Lower leg skin (tissue), 4 donors: ENCODE results near the gene UBE2D4. TPM values are rescaled to one million over a fixed set of nuclear protein-coding genes. Genes with fewer than 3 reads are reported as not detected.

Experiments
- DNase-seq, 2 donors: peaks; one replicate each; pipeline ENCODE4 v3.0.0-alpha.2; 2019; ENCODE audit warnings: low spot score in 2 of 2
- H3K4me3 ChIP-seq: fragments of 200-600 bp; sonication (generic); 2 replicates; pipeline ENCODE4 v1.5.1; 2017; ENCODE audit warnings: mild to moderate bottlenecking, low read depth; ENCODE audit not compliant: poor library complexity, severe bottlenecking
- CTCF ChIP-seq, 3 donors: fragments of 450-650 bp; IDR thresholded peaks; one replicate each; pipeline ENCODE4 v1.5.1; 2016; ENCODE audit warnings: antibody characterized with exemption in 3 of 3, mild to moderate bottlenecking in 3 of 3, moderate library complexity in 2 of 3
- POLR2A ChIP-seq, 2 donors: fragments of 450-650 bp; IDR thresholded peaks; one replicate each; pipeline ENCODE4 v1.6.1; 2016 to 2017; ENCODE audit warnings: antibody characterized with exemption in 2 of 2, mild to moderate bottlenecking in 1 of 2, moderate library complexity in 1 of 2
- WGBS, 2 donors: methylation state at CpG; one replicate each; pipeline ENCODE4 v1.1.5; 2018; 5-methylcytosine and 5-hydroxymethylcytosine counted together
- intact Hi-C: fragments of 100-400 bp; cut with DNase I; formaldehyde crosslinking; loops from one replicate; pipeline ENCODE4 v1.15.0; 2023; ENCODE audit warnings: low total_unique reads
- total RNA-seq, 4 donors: library from RNA; depleted of rRNA; stranded (reverse); fragments of >200 nt; gene quantifications; one replicate each; pipeline ENCODE4 v1.1.0, GENCODE V29; 2016

The UBE2D4 gene
- total RNA-seq, 4 donors from 2014 or later, result 13.0 to 23.9 (median 20.8) TPM

- DNase-seq, result no peak
- no peak overlapping the region for H3K4me3 ChIP-seq
- intact Hi-C loops, result no loop called here
- no peak for TF ChIP-seq CTCF (IDR thresholded peaks at IDR 0.05)
- no peak for TF ChIP-seq POLR2A (IDR thresholded peaks at IDR 0.05)
- WGBS, 2 donors, result 62 to 65% methylated on average over 5 of the region's 5 CpGs
These were observed 45.6 kb upstream of the UBE2D4 start for GRCh38 chr7:43880596-43880995.

GRCh38 chr7:43884209-43884608, 42.0 kb upstream of the UBE2D4 start:
- DNase-seq, result no peak
- H3K4me3 ChIP-seq, result no peak overlapping the region
- no peak for TF ChIP-seq POLR2A (IDR thresholded peaks at IDR 0.05)
- TF ChIP-seq CTCF (IDR thresholded peaks at IDR 0.05), result no peak
- intact Hi-C loops, result no loop called here
- 86 to 90% methylated on average over 4 of the region's 4 CpGs for WGBS, 2 donors

- 93 to 94% methylated on average over 4 of the region's 4 CpGs for WGBS, 2 donors
- TF ChIP-seq CTCF (IDR thresholded peaks at IDR 0.05), result no peak
- no peak for TF ChIP-seq POLR2A (IDR thresholded peaks at IDR 0.05)
- no peak for DNase-seq
- H3K4me3 ChIP-seq, result no peak overlapping the region
- intact Hi-C loops, result no loop called here
These were observed 41.6 kb upstream of the UBE2D4 start for GRCh38 chr7:43884617-43885016.

GRCh38 chr7:43888993-43889945, 37.0 kb upstream of the UBE2D4 start:
- TF ChIP-seq CTCF (IDR thresholded peaks at IDR 0.05), result no peak
- no peak for TF ChIP-seq POLR2A (IDR thresholded peaks at IDR 0.05)
- 68 to 70% methylated on average over 7 of the region's 7 CpGs for WGBS, 2 donors
- intact Hi-C loops, result no loop called here
- no peak overlapping the region for H3K4me3 ChIP-seq
- no peak for DNase-seq

GRCh38 chr7:43890468-43890867, 35.8 kb upstream of the UBE2D4 start:
- 98% methylated on average over 6 of the region's 6 CpGs for WGBS, 2 donors
- DNase-seq, result no peak
- intact Hi-C loops, result no loop called here
- TF ChIP-seq POLR2A (IDR thresholded peaks at IDR 0.05) (no peak), CTCF (IDR thresholded peaks at IDR 0.05) (no peak)
- no peak overlapping the region for H3K4me3 ChIP-seq
